Endothelial cell of hepatic sinusoid (primary cell): ENCODE results near the gene ARMC12.
"Not testable (repeated sequence)": the region's sequence is repeated elsewhere in the genome, so short reads cannot be mapped to it uniquely, and the experiment has no call there.

Source experiments
- in situ Hi-C: cut with HindIII; loops from 2 replicates; pipeline ENCODE4 v1.10.0; 2017; ENCODE audit warnings: low sequenced_read_pairs

ARMC12 gene

GRCh38 chr6:35736982-35737412 lies at the start of gene ARMC12:
TSS of gene ARMC12 (plus strand) at chr6:35737032. CDS start at chr6:35737109, 77 bp downstream.
- in situ Hi-C loops = no loop called here

- in situ Hi-C loops = no loop called here
Measured at GRCh38 chr6:35687658-35688604, 48.9 kb upstream of the ARMC12 start.

GRCh38 chr6:35688605-35689322 lies 48.1 kb upstream of the ARMC12 start, which contains the start of gene FKBP5:
TSS of gene FKBP5 (minus strand) at chr6:35688915. CDS start at chr6:35642824, 46,091 bp downstream.
- in situ Hi-C loops = no loop called here

GRCh38 chr6:35690006-35690405 lies 46.8 kb upstream of the ARMC12 start:
- in situ Hi-C loops = not testable (repeated sequence)

GRCh38 chr6:35690484-35690883 lies 46.3 kb upstream of the ARMC12 start:
- in situ Hi-C loops = no loop called here

- in situ Hi-C loops = no loop called here
Measured at GRCh38 chr6:35691027-35691824, 45.6 kb upstream of the ARMC12 start.

GRCh38 chr6:35694462-35694861 lies 42.4 kb upstream of the ARMC12 start:
- in situ Hi-C loops = no loop called here

GRCh38 chr6:35698430-35698829 lies 38.4 kb upstream of the ARMC12 start:
- in situ Hi-C loops = not testable (repeated sequence)

- in situ Hi-C loops = no loop called here
Measured at GRCh38 chr6:35698858-35699257, 38.0 kb upstream of the ARMC12 start.

- in situ Hi-C loops = loop anchor here (5.0 kb wide), 1 partner anchor 94 kb away; the partner anchor contains the start of gene CLPS
Measured at GRCh38 chr6:35703554-35703953, 33.3 kb upstream of the ARMC12 start.

GRCh38 chr6:35706468-35706867 lies 30.4 kb upstream of the ARMC12 start:
- in situ Hi-C loops = no loop called here

GRCh38 chr6:35707714-35708407 lies 29.0 kb upstream of the ARMC12 start:
- in situ Hi-C loops = no loop called here

GRCh38 chr6:35708585-35708984 lies 28.2 kb upstream of the ARMC12 start:
- in situ Hi-C loops = no loop called here

GRCh38 chr6:35710241-35710847 lies 26.5 kb upstream of the ARMC12 start:
- in situ Hi-C loops = no loop called here

- in situ Hi-C loops = no loop called here
Measured at GRCh38 chr6:35711731-35712130, 25.1 kb upstream of the ARMC12 start.

- in situ Hi-C loops = no loop called here
Measured at GRCh38 chr6:35713006-35713767, 23.6 kb upstream of the ARMC12 start.

- in situ Hi-C loops = no loop called here
Measured at GRCh38 chr6:35716798-35717197, 20.0 kb upstream of the ARMC12 start.

GRCh38 chr6:35717449-35718374 lies 19.1 kb upstream of the ARMC12 start:
- in situ Hi-C loops = no loop called here
